Measurements from ENCODE around the gene COL20A1.

COL20A1 gene

GRCh38 chr20:63278661-63279060 is 14.3 kb upstream of the COL20A1 start:
- no CpG with 5 or more reads among the region's 17 CpGs for WGBS (ENCODE audit: insufficient coverage, insufficient read length)
- Histone ChIP-seq H3K27ac (ENCODE audit: low read length) (no peak overlapping the region), H3K36me3 (ENCODE audit: control insufficient read depth, insufficient read depth, low read length) (peaks cover 32% of the 10 kb centered on the region), H3K4me1 (ENCODE audit: control insufficient read depth, insufficient read depth, low read length) (0 out of 2 replicates have a peak, but pooled peaks cover 1% of the 10 kb centered on the region), H3K27me3 (ENCODE audit: control insufficient read depth, insufficient read depth, low read length) (no peaks in the 10 kb centered on the region), H3K9me3 (ENCODE audit: control insufficient read depth, insufficient read depth, low read length) (no peaks in the 10 kb centered on the region), H3K4me3 (ENCODE audit: low read length) (no peak overlapping the region)
- DNase-seq (ENCODE audit: low read depth, low spot score), result no peak

DNA sequence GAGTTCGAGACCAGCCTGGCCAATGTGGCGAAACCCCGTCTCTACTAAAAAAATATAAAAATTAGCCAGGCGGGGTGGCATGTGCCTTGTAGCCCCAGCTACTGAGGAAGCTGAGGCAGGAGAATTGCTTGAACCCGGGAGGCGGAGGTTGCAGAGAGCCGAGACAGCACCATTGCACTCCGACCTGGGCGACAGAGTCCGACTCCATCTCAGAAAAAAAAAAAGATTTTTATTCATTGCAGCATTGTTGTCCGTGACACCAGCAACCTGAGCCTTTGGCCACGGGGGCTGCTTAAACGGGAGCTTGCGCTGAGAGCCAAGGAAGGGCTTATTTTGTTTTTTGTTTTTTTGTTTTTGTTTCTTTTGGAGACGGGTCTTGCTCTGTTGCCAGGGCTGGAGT is 13.1 kb upstream of the COL20A1 start:
- DNase-seq (ENCODE audit: low read depth, low spot score), result no peak
- Histone ChIP-seq H3K27ac (ENCODE audit: low read length) (no peak overlapping the region), H3K4me3 (ENCODE audit: low read length) (no peak overlapping the region), H3K9me3 (ENCODE audit: control insufficient read depth, insufficient read depth, low read length) (no peaks in the 10 kb centered on the region), H3K4me1 (ENCODE audit: control insufficient read depth, insufficient read depth, low read length) (no peaks in the 10 kb centered on the region), H3K27me3 (ENCODE audit: control insufficient read depth, insufficient read depth, low read length) (no peaks in the 10 kb centered on the region), H3K36me3 (ENCODE audit: control insufficient read depth, insufficient read depth, low read length) (peaks cover 36% of the 10 kb centered on the region)
- no CpG with 5 or more reads among the region's 15 CpGs for WGBS (ENCODE audit: insufficient coverage, insufficient read length)

DNA sequence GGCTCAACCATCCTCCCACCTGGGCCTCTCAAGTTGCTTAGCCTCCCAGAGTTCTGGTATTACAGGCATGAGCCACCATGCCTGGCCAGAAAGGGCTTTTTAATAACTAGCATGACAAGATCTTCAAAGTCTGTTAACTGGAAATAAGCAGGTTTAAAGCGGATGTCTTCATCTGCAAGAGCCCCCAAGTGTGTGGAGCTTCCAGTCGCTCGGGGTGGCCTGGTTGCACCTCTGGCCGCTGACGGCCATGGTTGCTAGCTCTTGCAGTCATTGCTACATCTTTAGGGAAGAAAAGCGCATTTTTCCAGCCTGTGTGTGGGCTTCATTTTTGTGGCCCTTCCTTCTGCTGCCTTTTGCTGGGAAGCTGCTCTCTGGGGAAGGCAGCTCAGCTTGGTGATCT is 12.6 kb upstream of the COL20A1 start:
- WGBS (ENCODE audit: insufficient coverage, insufficient read length), result no CpG with 5 or more reads among the region's 6 CpGs
- Histone ChIP-seq H3K27me3 (ENCODE audit: control insufficient read depth, insufficient read depth, low read length) (no peaks in the 10 kb centered on the region), H3K27ac (ENCODE audit: low read length) (no peak overlapping the region), H3K36me3 (ENCODE audit: control insufficient read depth, insufficient read depth, low read length) (peaks cover 38% of the 10 kb centered on the region), H3K4me3 (ENCODE audit: low read length) (no peak overlapping the region), H3K4me1 (ENCODE audit: control insufficient read depth, insufficient read depth, low read length) (no peaks in the 10 kb centered on the region), H3K9me3 (ENCODE audit: control insufficient read depth, insufficient read depth, low read length) (no peaks in the 10 kb centered on the region)
- DNase-seq (ENCODE audit: low read depth, low spot score), result no peak

DNA sequence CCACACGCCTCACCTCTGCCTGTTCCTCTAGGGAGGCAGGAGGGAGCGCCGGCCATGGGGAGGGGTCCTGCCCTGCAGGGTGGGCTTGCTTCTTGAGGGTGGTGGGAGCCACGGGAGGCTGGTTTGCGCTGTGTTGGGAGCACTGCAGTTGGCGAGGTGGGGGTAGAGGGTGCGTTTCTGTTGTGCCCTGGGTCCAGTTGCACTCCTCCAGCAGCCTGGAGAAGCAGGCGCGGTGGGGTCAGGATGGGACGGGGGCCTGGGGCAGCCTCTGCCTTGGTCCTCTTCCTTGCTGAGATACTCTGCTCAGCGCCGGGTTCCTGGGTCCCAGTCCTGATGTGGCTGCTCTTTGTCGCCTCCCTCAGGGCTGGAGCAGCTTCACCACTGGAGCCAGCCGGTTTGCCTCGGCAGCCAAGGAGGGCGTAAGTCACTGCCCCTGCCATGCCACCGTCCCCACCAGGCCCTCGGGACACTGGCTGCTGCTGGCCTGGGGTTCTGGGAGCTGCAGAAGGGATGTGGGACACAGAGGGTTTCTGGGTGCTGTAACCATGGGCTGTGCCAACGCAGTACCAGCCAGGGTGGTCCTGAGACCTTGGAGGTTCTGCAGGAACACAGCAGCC is 11.9 kb upstream of the COL20A1 start:
- Histone ChIP-seq H3K4me1 (ENCODE audit: control insufficient read depth, insufficient read depth, low read length) (no peaks in the 10 kb centered on the region), H3K27ac (ENCODE audit: low read length) (no peak overlapping the region), H3K4me3 (ENCODE audit: low read length) (no peak overlapping the region), H3K9me3 (ENCODE audit: control insufficient read depth, insufficient read depth, low read length) (no peaks in the 10 kb centered on the region), H3K36me3 (ENCODE audit: control insufficient read depth, insufficient read depth, low read length) (peaks cover 41% of the 10 kb centered on the region), H3K27me3 (ENCODE audit: control insufficient read depth, insufficient read depth, low read length) (no peaks in the 10 kb centered on the region)
- WGBS (ENCODE audit: insufficient coverage, insufficient read length), result no CpG with 5 or more reads among the region's 19 CpGs
- no peak for DNase-seq (ENCODE audit: low read depth, low spot score)

DNA sequence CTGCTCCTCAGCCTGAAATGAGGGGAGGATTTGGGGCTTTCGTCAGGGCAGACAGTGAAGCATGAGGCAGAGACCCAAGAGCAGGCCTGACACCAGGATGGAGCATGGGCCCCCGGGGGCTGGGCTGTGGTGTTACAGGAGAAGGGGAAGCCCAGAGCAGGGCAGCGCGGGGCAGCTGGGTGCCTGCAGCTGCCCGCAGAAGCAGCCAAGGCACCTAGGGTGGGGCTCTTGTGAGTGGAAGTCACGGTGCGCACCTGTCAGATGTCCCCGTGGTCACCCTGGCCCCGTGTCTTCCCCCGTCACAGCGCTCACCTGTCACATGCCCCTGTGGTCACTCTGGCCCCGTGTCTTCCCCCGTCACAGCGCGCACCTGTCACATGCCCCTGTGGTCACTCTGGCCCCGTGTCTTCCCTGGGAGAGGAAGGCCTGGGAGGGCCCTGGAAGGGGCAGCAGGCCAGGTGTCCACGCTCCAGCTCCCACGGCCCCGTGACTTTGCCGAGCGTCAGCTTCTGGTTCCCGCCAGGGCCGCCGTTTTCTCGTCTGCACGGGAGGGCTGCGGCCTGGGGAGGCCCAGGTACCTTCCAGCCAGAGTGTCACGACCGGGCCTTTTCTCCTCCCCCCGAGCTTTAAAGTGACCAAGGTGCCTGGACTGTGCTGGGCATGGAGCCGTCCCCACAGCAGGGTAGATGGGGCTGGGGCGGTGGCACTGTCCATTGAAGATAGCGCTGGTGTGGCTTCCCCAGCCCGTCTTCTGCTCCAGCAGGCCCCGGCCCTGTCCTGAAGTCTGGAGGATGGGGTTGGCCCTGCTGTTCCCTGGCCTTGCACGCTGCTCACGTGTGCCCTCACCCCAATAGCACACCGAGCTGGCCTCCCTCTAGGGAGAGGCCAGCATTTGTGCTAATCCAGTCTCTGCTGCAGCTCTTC is 11.0 kb upstream of the COL20A1 start:
- no peak for DNase-seq (ENCODE audit: low read depth, low spot score)
- H3K4me1 ChIP-seq (ENCODE audit: control insufficient read depth, insufficient read depth, low read length), result no peaks in the 10 kb centered on the region
- H3K27ac ChIP-seq (ENCODE audit: low read length), result no peak overlapping the region
- no peak overlapping the region for H3K4me3 ChIP-seq (ENCODE audit: low read length)
- WGBS (ENCODE audit: insufficient coverage, insufficient read length), result no CpG with 5 or more reads among the region's 38 CpGs
- no peaks in the 10 kb centered on the region for H3K27me3 ChIP-seq (ENCODE audit: control insufficient read depth, insufficient read depth, low read length)
- no peaks in the 10 kb centered on the region for H3K9me3 ChIP-seq (ENCODE audit: control insufficient read depth, insufficient read depth, low read length)
- peaks cover 36% of the 10 kb centered on the region for H3K36me3 ChIP-seq (ENCODE audit: control insufficient read depth, insufficient read depth, low read length)

GRCh38 chr20:63282946-63283345 is 10.0 kb upstream of the COL20A1 start:
- H3K27me3 ChIP-seq (ENCODE audit: control insufficient read depth, insufficient read depth, low read length), result no peaks in the 10 kb centered on the region
- no peak overlapping the region for H3K4me3 ChIP-seq (ENCODE audit: low read length)
- no peaks in the 10 kb centered on the region for H3K9me3 ChIP-seq (ENCODE audit: control insufficient read depth, insufficient read depth, low read length)
- no peaks in the 10 kb centered on the region for H3K4me1 ChIP-seq (ENCODE audit: control insufficient read depth, insufficient read depth, low read length)
- no peak for DNase-seq (ENCODE audit: low read depth, low spot score)
- peaks cover 32% of the 10 kb centered on the region for H3K36me3 ChIP-seq (ENCODE audit: control insufficient read depth, insufficient read depth, low read length)
- WGBS (ENCODE audit: insufficient coverage, insufficient read length), result no CpG with 5 or more reads among the region's 17 CpGs
- H3K27ac ChIP-seq (ENCODE audit: low read length), result no peak overlapping the region

- H3K36me3 ChIP-seq (ENCODE audit: control insufficient read depth, insufficient read depth, low read length), result peaks cover 38% of the 10 kb centered on the region
- no peaks in the 10 kb centered on the region for H3K27me3 ChIP-seq (ENCODE audit: control insufficient read depth, insufficient read depth, low read length)
- DNase-seq (ENCODE audit: low read depth, low spot score), result no peak
- no peaks in the 10 kb centered on the region for H3K9me3 ChIP-seq (ENCODE audit: control insufficient read depth, insufficient read depth, low read length)
- no peak overlapping the region for H3K4me3 ChIP-seq (ENCODE audit: low read length)
- WGBS (ENCODE audit: insufficient coverage, insufficient read length), result no CpG with 5 or more reads among the region's 33 CpGs
- no peak overlapping the region for H3K27ac ChIP-seq (ENCODE audit: low read length)
- H3K4me1 ChIP-seq (ENCODE audit: control insufficient read depth, insufficient read depth, low read length), result no peaks in the 10 kb centered on the region
Observed at GRCh38 chr20:63283397-63284082, 9.4 kb upstream of the COL20A1 start.

DNA sequence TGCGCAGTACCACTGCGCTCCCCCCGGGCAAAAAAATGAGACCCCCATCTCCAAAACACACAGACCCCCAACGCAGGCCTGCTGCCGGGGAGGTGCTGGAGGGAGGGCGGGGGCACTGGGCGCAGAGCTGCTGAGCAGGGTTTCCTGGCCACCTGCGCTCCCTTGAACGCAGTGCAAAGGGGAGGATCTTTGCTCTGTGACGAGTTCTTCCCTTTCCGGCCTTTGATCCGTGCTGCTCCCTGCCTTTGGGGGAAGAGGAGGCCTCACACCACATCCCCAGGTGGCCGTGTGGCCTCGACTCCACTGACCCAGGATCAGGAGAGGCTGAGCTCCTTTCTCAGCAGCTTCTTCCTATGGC is 8.9 kb upstream of the COL20A1 start:
- Histone ChIP-seq H3K36me3 (ENCODE audit: control insufficient read depth, insufficient read depth, low read length) (peaks cover 39% of the 10 kb centered on the region), H3K9me3 (ENCODE audit: control insufficient read depth, insufficient read depth, low read length) (no peaks in the 10 kb centered on the region), H3K4me3 (ENCODE audit: low read length) (no peak overlapping the region), H3K4me1 (ENCODE audit: control insufficient read depth, insufficient read depth, low read length) (no peaks in the 10 kb centered on the region), H3K27ac (ENCODE audit: low read length) (no peak overlapping the region), H3K27me3 (ENCODE audit: control insufficient read depth, insufficient read depth, low read length) (no peaks in the 10 kb centered on the region)
- WGBS (ENCODE audit: insufficient coverage, insufficient read length), result no CpG with 5 or more reads among the region's 14 CpGs
- DNase-seq (ENCODE audit: low read depth, low spot score), result no peak

- DNase-seq (ENCODE audit: low read depth, low spot score), result no peak
- H3K27me3 ChIP-seq (ENCODE audit: control insufficient read depth, insufficient read depth, low read length), result no peaks in the 10 kb centered on the region
- H3K36me3 ChIP-seq (ENCODE audit: control insufficient read depth, insufficient read depth, low read length), result peaks cover 42% of the 10 kb centered on the region
- no peak overlapping the region for H3K4me3 ChIP-seq (ENCODE audit: low read length)
- H3K9me3 ChIP-seq (ENCODE audit: control insufficient read depth, insufficient read depth, low read length), result no peaks in the 10 kb centered on the region
- no CpG with 5 or more reads among the region's 25 CpGs for WGBS (ENCODE audit: insufficient coverage, insufficient read length)
- no peaks in the 10 kb centered on the region for H3K4me1 ChIP-seq (ENCODE audit: control insufficient read depth, insufficient read depth, low read length)
- H3K27ac ChIP-seq (ENCODE audit: low read length), result no peak overlapping the region
Observed at GRCh38 chr20:63284544-63284949, 8.4 kb upstream of the COL20A1 start.

GRCh38 chr20:63284981-63285524 is 7.9 kb upstream of the COL20A1 start:
- no peaks in the 10 kb centered on the region for H3K9me3 ChIP-seq (ENCODE audit: control insufficient read depth, insufficient read depth, low read length)
- no CpG with 5 or more reads among the region's 13 CpGs for WGBS (ENCODE audit: insufficient coverage, insufficient read length)
- no peaks in the 10 kb centered on the region for H3K27me3 ChIP-seq (ENCODE audit: control insufficient read depth, insufficient read depth, low read length)
- peaks cover 42% of the 10 kb centered on the region for H3K36me3 ChIP-seq (ENCODE audit: control insufficient read depth, insufficient read depth, low read length)
- no peak overlapping the region for H3K27ac ChIP-seq (ENCODE audit: low read length)
- no peak overlapping the region for H3K4me3 ChIP-seq (ENCODE audit: low read length)
- H3K4me1 ChIP-seq (ENCODE audit: control insufficient read depth, insufficient read depth, low read length), result no peaks in the 10 kb centered on the region
- DNase-seq (ENCODE audit: low read depth, low spot score), result no peak

Data from iPS DF 6.9 (cell line).